Stimulated activated CD8-positive, alpha-beta memory T cell treated with anti-CD3 and anti-CD28 coated beads, Interleukin-15, amount 100 ng/mL, for 1 hour (primary cell): ENCODE data around the gene MAPK9.

Experiments
- DNase-seq: peaks from one replicate; pipeline ENCODE4 v3.0.0-alpha.2; 2020; ENCODE audit warnings: low read depth

The MAPK9 gene

GRCh38 chr5:180204276-180204819 lies 87.5 kb downstream of the MAPK9 start:
- DNase-seq = no peak

- DNase-seq = no peak
These were observed 88.8 kb downstream of the MAPK9 start for GRCh38 chr5:180202939-180203573.

- no peak for DNase-seq
These were observed 90.6 kb downstream of the MAPK9 start for GRCh38 chr5:180201051-180201987.

GRCh38 chr5:180199390-180199789 lies 92.5 kb downstream of the MAPK9 start:
- DNase-seq = no peak

- DNase-seq = no peak
These were observed 93.7 kb downstream of the MAPK9 start for GRCh38 chr5:180198208-180198607.

DNA sequence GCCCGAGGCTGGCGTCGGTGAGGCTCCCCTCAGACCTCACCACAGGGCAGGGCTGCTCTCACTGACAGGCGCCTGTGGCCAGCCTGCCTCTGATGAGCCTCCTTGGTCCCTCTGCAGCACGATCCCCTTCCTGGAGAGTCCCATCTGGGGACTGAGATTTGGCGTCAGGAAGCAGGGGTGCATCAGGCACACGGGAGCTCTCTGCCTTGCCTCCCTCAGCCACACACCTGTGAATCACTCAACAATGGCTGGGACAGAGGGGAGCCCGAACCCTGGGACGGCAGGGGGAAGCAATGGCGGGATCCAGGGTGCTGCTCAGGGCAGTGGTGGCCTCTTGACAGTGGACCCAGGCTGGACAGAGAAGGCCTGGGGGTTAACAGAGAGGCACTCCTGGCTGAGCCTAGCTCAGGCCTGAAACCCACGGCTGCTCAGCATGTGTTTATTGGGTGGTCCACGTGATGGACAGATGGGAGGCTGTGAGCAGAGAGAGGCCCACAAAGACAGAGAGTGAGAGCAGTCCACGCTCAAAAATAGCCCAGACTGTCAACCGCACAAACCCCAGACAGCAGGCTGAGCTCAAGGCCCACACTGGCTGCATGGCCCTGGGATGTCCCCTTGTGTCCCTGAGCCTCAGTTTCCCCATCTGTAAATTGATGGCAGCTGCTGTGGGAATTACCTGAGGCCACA lies 94.7 kb downstream of the MAPK9 start:
- DNase-seq = no peak

GRCh38 chr5:180194410-180195345 lies 97.2 kb downstream of the MAPK9 start:
- DNase-seq = no peak

DNA sequence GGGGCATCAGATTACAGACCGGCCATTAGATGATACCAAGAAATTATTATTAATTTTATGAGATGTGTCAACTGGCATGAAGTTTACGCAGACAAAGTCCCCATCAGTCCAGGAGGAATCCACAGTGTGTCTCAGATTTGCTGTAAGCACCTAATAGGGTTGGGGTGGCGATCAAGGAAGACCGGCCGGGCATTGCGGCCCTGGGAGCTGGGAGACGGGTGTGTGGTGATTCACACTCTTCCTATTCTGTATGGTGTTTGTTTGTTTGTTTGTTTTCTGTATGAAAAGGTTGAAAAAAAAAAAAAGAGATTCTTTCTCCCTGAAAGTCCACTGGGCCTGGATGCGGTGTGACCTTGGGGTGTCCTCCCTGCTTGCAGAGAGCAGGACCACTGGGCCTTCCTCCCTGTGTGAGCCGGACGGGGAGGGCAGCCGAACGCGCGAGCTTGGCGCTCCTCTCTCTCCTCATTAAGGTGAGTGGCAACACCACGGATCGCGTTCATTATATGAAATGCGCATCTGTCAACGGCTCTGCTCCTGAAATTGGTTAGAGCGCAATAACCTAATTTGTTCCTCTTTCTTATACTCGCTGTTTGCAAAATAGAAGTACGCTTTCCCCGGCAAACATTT lies 98.0 kb downstream of the MAPK9 start:
- DNase-seq = no peak

- no peak for DNase-seq
These were observed 100.2 kb downstream of the MAPK9 start for GRCh38 chr5:180191716-180192115.

GRCh38 chr5:180187767-180188166 lies 104.1 kb downstream of the MAPK9 start:
- no peak for DNase-seq
